GM18507 (cell line): Measurements from ENCODE around the gene UBA52.

Experiments used
- DNase-seq: peaks from one replicate; pipeline ENCODE4 v3.0.0; 2011; ENCODE audit warnings: low read depth; ENCODE audit not compliant: insufficient read length; ENCODE audit errors: extremely low spot score
- FAIRE-seq: peaks from 2 replicates; lab custom pipeline; 2011; peaks lifted over from hg19 to GRCh38; lab: Jason Lieb, UNC

The UBA52 gene

DNA sequence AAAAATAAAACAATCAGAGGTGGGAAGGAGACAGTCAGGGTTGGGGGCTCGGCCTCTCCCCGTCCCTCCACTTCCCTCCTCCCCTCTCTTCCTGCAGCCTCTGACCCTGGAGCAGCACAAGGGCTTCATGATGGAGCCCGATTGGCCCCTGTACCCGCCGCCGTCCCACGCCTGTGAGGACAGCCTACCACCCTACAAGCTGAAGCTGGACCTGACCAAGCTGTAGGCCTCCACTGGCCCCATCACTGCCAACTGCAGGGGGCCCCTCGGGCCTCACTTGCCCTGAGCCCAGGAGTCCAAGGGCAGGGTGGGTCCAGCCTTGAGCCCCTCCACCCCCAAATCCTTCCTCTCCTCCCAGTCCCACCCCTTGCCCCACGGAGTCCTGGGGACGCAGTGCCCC lies 48.7 kb downstream of the UBA52 start:
- DNase-seq (no peak), FAIRE-seq (no peak)

DNA sequence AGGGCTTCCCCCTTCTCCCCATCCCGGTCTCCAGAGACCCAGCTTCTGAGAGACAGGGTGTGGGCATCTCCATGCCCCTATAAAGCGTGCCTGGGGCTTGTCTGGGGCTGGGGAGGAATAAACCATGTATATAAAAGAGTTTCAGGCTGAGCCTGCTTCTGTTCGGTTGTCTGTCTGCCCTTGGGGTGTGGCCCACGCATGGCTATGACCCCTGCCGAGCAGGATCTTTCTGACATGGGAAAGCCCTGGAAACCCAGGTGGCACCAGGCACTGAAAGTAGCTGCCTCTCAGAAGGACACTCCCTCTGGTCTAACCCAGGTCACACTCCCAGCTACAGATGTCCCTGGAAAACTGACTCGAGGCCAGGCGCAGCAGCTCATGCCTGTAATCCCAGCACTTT lies 49.2 kb downstream of the UBA52 start:
- DNase-seq: no peak
- FAIRE-seq: no peak

DNA sequence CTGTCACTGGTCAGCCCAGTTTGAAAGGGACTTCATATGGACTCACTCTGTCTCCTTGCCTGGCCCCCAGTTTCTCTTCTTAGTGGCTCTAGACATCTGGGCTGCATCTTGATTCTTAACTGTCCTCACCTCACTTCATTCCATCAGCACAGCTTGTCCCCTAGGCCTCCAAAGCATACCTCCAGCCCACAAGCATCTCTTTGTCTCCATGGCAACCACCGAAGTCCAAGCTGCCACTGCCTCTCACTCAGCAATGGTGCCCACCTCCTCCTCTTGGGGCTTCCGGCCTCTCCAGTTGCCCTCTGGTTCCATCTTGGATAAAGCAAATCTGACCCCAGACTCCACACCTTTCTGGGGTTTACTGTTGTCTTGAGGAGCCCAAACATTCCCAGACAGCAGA lies 55.2 kb downstream of the UBA52 start:
- no peak for DNase-seq
- no peak for FAIRE-seq
